D341Med (cell line): Measurements from ENCODE around the gene SERP2.

Experiments
- DNase-seq: peaks from one replicate; pipeline ENCODE4 v3.0.0; 2012; ENCODE audit warnings: low spot score

The SERP2 gene

DNA sequence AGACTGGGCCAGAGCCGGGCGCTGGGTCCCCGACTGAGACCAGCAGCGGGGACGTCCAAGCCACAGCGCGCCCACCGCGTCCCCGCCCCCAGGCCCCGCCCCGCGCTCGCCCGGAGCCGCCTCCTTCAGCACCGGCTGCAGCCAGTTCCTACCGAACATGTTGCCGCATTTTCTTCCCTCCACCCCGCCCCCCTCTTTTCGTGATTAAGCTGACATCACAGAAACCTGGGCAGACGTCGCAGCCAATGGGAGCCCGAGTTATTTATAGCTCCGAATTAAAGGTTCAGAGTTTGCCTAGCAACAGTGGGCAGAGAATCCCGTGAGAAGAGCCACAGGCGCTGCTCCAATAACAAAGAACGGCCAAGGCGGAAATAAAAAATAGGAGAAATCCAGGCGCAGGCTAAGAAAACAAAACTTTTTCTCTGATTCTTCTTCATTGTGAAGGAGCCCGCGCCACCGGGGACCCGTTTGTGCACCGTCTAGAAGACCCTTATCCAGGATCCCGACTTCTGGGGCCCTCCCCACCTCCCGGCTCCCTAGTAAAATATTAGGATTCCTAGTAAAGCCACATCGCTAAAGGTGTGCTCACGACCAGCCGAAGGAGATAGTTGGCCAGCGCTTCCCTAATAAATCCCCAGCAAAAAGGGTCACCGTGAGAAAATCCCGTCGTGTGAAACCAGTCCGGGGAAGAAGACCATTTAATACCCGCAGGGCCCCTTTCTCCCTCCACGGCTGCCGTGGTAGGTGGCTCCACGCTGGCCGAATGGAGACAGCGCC lies 61.7 kb downstream of the SERP2 start:
- DNase-seq = peak; percentile 94

GRCh38 chr13:44435919-44436510 lies 62.4 kb downstream of the SERP2 start:
- DNase-seq = no peak

GRCh38 chr13:44436589-44437337 lies 63.1 kb downstream of the SERP2 start:
- DNase-seq = peak; percentile 92

DNA sequence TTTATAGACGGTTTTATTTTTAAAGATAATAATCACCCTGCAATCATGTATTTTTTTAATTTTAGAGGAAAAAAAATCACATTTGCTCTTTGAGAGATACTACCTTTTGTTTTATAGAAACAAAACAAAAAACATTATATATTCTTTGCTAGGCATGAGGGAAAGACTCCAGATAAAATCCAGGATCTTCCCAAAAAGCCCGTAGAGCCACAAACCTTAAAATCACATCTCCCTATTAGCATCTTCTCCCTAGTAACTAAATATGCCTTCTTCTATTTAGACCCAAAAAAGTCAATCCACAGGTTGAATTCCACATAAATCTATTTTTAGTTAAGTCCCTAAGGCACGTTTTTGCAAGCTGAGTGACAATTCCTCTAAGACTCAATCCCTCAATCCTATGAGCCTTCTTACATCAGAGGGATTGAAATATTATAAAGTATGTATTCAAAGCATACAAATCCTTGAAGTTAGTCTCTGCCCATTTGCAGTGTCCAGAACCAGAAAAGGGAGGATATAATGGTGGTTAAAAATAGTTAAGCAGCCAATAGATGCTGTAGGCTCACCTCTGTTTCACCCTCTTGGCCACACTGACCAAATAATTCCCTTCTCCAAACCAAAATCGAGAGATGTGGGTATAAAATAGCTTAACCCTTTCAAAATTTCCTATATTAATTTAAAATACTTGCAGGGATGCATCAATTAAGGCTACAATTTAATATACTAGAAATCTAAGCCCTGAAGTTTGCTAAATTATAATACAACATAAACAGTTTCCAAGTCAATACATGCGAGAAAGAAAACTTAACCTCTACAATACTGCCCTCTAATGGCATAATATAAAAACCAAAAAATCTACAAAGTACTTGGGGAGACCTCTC lies 64.0 kb downstream of the SERP2 start:
- no peak for DNase-seq

DNA sequence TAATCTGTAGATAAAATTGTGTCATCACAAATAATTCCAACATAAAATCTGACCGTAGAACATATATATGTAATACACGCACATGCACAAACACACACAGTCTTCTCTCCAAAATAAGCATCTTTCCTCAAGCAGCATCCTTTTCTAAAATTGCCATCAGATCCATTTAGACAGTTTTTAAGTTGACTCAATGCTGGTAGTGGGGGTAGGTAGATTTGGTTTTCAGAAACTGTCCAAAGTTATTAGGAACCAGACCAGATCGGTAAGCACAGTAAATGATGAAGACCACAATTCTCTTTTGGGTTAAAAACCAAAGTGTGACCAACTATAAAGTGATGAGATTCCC lies 64.6 kb downstream of the SERP2 start:
- no peak for DNase-seq

DNA sequence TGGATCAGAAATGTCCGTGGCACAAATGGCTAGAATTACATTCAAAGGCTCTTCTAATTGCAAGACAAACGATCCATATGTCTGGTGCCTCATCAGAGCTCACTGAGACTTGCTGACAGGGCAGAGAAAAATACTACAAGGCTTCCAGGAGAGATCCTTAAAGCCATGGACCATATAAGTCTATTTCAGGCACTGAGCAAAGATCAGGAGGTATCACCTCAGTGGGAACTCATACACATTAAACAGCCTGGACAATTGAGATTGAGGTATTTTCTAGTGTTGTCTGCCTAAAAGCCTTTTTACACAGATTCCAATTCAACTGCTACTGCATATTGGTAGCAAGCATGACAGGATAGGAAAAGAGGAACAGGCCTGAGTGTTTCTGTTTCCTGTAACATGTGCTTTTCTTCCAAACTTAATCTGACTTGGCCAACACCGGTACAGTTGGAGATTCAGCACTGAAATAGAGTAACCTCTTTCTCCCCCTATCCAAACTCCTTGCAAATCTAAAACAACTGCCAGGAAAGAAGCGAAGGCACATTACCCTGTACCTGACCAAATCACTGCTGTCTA lies 65.9 kb downstream of the SERP2 start:
- no peak for DNase-seq

GRCh38 chr13:44440046-44440608 lies 66.5 kb downstream of the SERP2 start:
- no peak for DNase-seq
